GM12878 (cell line): ENCODE measurements around the gene RNF115. TPM values are rescaled to one million over a fixed set of nuclear protein-coding genes. Genes with fewer than 3 reads are reported as not detected.
"Not testable (repeated sequence)": the region's sequence is repeated elsewhere in the genome, so short reads cannot be mapped to it uniquely, and the experiment has no call there.

Source experiments
- ATAC-seq: fragments of 200-7000 bp; cut with Tn5 transposase; 3 replicates; pipeline ENCODE4 v1.9.1; 2020; ENCODE audit warnings: mild to moderate bottlenecking, moderate library complexity
- BruUV-seq: library from RNA; stranded (reverse); fragments of 400-500 nt; replicated peaks from 2 replicates; lab custom pipeline; 2021; lab: Mats Ljungman, UMichigan
- CTCF ChIA-PET: fragments of 300-600 bp; sonication (Branson Sonifier 250); formaldehyde crosslinking; extraction: SDS; loops from one replicate; lab custom pipeline; 2021; ENCODE audit warnings: inconsistent platforms; lab: Yijun Ruan, JAX
- POLR2A ChIA-PET: fragments of 350-600 bp; formaldehyde crosslinking; extraction: SDS; loops from one replicate; lab custom pipeline; 2021; ENCODE audit warnings: inconsistent platforms; lab: Charles Lee
- RAD21 ChIA-PET: fragments of 300-600 bp; sonication (Branson Sonifier 250); formaldehyde crosslinking; loops from one replicate; lab custom pipeline; 2023; ENCODE audit warnings: antibody characterized with exemption; ENCODE audit not compliant: unreplicated experiment; lab: Charles Lee
- SMC1A ChIA-PET: fragments of 300-600 bp; sonication (Branson Sonifier 250); formaldehyde crosslinking; loops from one replicate; lab custom pipeline; 2023; ENCODE audit not compliant: unreplicated experiment, uncharacterized antibody; lab: Charles Lee
- DNase-seq: peaks from one replicate; pipeline ENCODE4 v3.0.0-alpha.2; 2011; ENCODE audit warnings: low read depth, low spot score
- FAIRE-seq: peaks from 3 replicates; lab custom pipeline; 2011; peaks lifted over from hg19 to GRCh38; lab: Jason Lieb, UNC
- H2AFZ ChIP-seq: 2 replicates; pipeline ENCODE4 v1.6.0; 2011; ENCODE audit warnings: low read depth, low read length, control low read depth; ENCODE audit not compliant: control insufficient read depth
- H3K27ac ChIP-seq: 2 replicates; pipeline ENCODE4 v1.5.1; 2011; ENCODE audit warnings: control low read depth; ENCODE audit not compliant: control insufficient read depth, insufficient read depth
- H3K27me3 ChIP-seq, 2 experiments: replicated peaks in 1 of 2; 2 replicates each; pipeline versions ENCODE4 v1.6.0 to v1.6.1; 2011; ENCODE audit warnings: low read length in 1 of 2; ENCODE audit not compliant: control insufficient read depth in 2 of 2, insufficient read depth in 2 of 2
- H3K36me3 ChIP-seq, 2 experiments: 2 replicates each; pipeline ENCODE4 v1.5.1; 2011; ENCODE audit warnings: low read length in 1 of 2; ENCODE audit not compliant: control insufficient read depth in 2 of 2, insufficient read depth in 2 of 2
- H3K4me1 ChIP-seq: 2 replicates; pipeline ENCODE4 v1.6.1; 2011; ENCODE audit warnings: mild to moderate bottlenecking, low read length, moderate library complexity, mixed read lengths; ENCODE audit not compliant: control insufficient read depth, insufficient read depth
- H3K4me2 ChIP-seq: 2 replicates; pipeline ENCODE4 v1.6.0; 2011; ENCODE audit warnings: control low read depth; ENCODE audit not compliant: control insufficient read depth, insufficient read depth
- H3K4me3 ChIP-seq: fragments of 200-600 bp; sonication (generic); 2 replicates; pipeline ENCODE4 v1.5.1; 2016
- H3K79me2 ChIP-seq: 2 replicates; pipeline ENCODE4 v1.6.0; 2011; ENCODE audit warnings: low read length; ENCODE audit not compliant: control insufficient read depth, insufficient read depth
- H3K9ac ChIP-seq: 2 replicates; pipeline ENCODE4 v1.8.0; 2011; ENCODE audit warnings: low read length, control low read depth, mixed read lengths; ENCODE audit not compliant: control insufficient read depth, insufficient read depth
- H3K9me3 ChIP-seq: replicated peaks from 3 replicates; pipeline ENCODE4 v1.5.1; 2011; ENCODE audit warnings: mild to moderate bottlenecking, low read length; ENCODE audit not compliant: control insufficient read depth, insufficient read depth
- H4K20me1 ChIP-seq: 2 replicates; pipeline ENCODE4 v1.6.0; 2011; ENCODE audit not compliant: control insufficient read depth, insufficient read depth
- WGBS: methylation state at CpG from one replicate; pipeline ENCODE4 v1.1.6; 2016; ENCODE audit warnings: low lambda C conversion rate; ENCODE audit not compliant: insufficient replicate concordance, insufficient coverage; ENCODE audit errors: missing lambda C conversion rate; 5-methylcytosine and 5-hydroxymethylcytosine counted together
- in situ Hi-C: fragments of 300-500 bp; cut with MboI; formaldehyde crosslinking; loops from 9 replicates; pipeline ENCODE4 v1.14.3; 2018; ENCODE audit warnings: mixed read lengths
- intact Hi-C: fragments of 100-400 bp; cut with micrococcal nuclease; formaldehyde crosslinking; loops from one replicate; pipeline ENCODE4 v1.14.2; 2022; ENCODE audit not compliant: unreplicated experiment
- polyA plus RNA-seq, 11 experiments: library from polyadenylated mRNA; depleted of rRNA in 4 of 11; unstranded in 6 of 11; stranded (reverse) in 5 of 11; fragments of >200 nt; fragmentation: Nextera tagmentation in 4 of 11; fragmentation: Illumina TruSeq in 1 of 11; extraction: Ambion mirVana in 4 of 11; extraction: Trizol in 1 of 11; gene quantifications; 1 replicate in 1 of 11; 2 replicates in 10 of 11; pipeline versions ENCODE4 v1.2.1 to v1.2.3, GENCODE V29; 2011 to 2016; ENCODE audit warnings: inconsistent platforms in 2 of 11, missing spikeins in 2 of 11, low read depth in 1 of 11
- total RNA-seq, 4 experiments: library from RNA; depleted of rRNA in 3 of 4; stranded (reverse); fragments of >200 nt in 3 of 4; fragmentation: Illumina TruSeq in 1 of 4; extraction: Trizol in 1 of 4; gene quantifications; 2 replicates each; pipeline versions ENCODE4 v1.2.1 to v1.2.3, GENCODE V29; 2013 to 2021

RNF115 gene
- total and polyA plus RNA-seq, 10 of the 15 experiments (the other 5 are each of a cell fraction or from before 2014, with no cell fraction given): 3.4 to 22.0 (median 12.9) TPM

DNA sequence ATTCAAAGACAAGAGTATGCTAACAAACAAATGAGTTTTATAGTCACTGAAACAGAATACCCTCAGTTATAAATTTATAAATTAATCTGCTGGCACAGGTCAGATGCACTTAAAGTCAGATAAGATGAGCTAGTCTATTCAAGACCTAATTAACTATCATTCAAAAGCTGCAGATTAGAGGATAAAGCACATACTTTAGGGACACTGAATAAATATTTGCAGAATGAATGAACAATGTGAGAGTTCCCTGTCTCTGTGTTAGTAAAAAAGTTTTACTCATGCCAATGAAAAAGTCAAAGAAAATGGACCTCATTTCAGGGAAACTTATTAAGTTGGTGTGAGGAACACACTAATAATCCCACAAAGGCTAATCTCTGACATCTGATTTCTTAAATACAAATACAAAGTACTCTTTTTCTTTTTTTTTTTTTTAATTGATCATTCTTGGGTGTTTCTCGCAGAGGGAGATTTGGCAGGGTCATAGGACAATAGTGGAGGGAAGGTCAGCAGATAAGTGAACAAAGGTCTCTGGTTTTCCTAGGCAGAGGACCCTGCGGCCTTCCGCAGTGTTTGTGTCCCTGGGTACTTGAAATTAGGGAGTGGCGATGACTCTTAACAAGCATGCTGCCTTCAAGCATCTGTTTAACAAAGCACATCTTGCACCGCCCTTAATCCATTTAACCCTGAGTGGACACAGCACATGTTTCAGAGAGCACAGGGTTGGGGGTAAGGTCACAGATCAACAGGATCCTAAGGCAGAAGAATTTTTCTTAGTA, 58.1 kb downstream of the RNF115 start:
- WGBS: 96% methylated on average over 4 of the region's 5 CpGs
- intact Hi-C loops, POLR2A ChIA-PET, H3K27me3 ChIP-seq, H3K4me1 ChIP-seq, H3K4me3 ChIP-seq, H3K9me3 ChIP-seq, H3K9ac ChIP-seq, SMC1A ChIA-PET, H2AFZ ChIP-seq, in situ Hi-C loops, FAIRE-seq, H3K27ac ChIP-seq, H4K20me1 ChIP-seq, H3K36me3 ChIP-seq, ATAC-seq, RAD21 ChIA-PET, CTCF ChIA-PET, DNase-seq, H3K4me2 ChIP-seq, BruUV-seq, H3K79me2 ChIP-seq: not testable (repeated sequence)

DNA sequence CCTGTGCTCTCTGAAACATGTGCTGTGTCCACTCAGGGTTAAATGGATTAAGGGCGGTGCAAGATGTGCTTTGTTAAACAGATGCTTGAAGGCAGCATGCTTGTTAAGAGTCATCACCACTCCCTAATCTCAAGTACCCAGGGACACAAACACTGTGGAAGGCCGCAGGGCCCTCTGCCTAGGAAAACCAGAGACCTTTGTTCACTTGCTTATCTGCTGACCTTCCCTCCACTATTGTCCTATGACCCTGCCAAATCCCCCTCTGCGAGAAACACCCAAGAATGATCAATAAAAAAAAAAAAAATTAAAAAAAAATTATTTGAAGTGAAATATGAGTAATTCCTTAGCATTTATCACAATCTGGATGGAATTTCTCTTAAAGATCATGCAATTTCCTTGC, 58.8 kb downstream of the RNF115 start:
- ATAC-seq, H3K27ac ChIP-seq, SMC1A ChIA-PET, BruUV-seq, H3K4me3 ChIP-seq, H3K36me3 ChIP-seq, in situ Hi-C loops, H4K20me1 ChIP-seq, intact Hi-C loops, H3K4me2 ChIP-seq, FAIRE-seq, POLR2A ChIA-PET, DNase-seq, CTCF ChIA-PET, H2AFZ ChIP-seq, H3K27me3 ChIP-seq, H3K9me3 ChIP-seq, H3K79me2 ChIP-seq, H3K9ac ChIP-seq, H3K4me1 ChIP-seq, RAD21 ChIA-PET: not testable (repeated sequence)
- no CpG with 5 or more reads among the region's 3 CpGs for WGBS

GRCh38 chr1:145764231-145764940, 59.5 kb downstream of the RNF115 start:
- H2AFZ ChIP-seq, FAIRE-seq, H3K4me1 ChIP-seq, H3K27ac ChIP-seq, H3K79me2 ChIP-seq, H3K9ac ChIP-seq, H3K9me3 ChIP-seq, H3K4me2 ChIP-seq, H3K4me3 ChIP-seq, RAD21 ChIA-PET, H3K27me3 ChIP-seq, in situ Hi-C loops, POLR2A ChIA-PET, BruUV-seq, H4K20me1 ChIP-seq, intact Hi-C loops, DNase-seq, CTCF ChIA-PET, H3K36me3 ChIP-seq, SMC1A ChIA-PET, ATAC-seq: not testable (repeated sequence)
- 94% methylated on average over 13 of the region's 52 CpGs for WGBS

- SMC1A ChIA-PET, FAIRE-seq, H2AFZ ChIP-seq, in situ Hi-C loops, H3K4me3 ChIP-seq, RAD21 ChIA-PET, POLR2A ChIA-PET, ATAC-seq, H3K4me2 ChIP-seq, H3K9me3 ChIP-seq, H3K9ac ChIP-seq, DNase-seq, H3K79me2 ChIP-seq, H3K4me1 ChIP-seq, H3K27me3 ChIP-seq, H4K20me1 ChIP-seq, H3K36me3 ChIP-seq, CTCF ChIA-PET, H3K27ac ChIP-seq, BruUV-seq, intact Hi-C loops: not testable (repeated sequence)
- WGBS: 94% methylated on average over 2 of the region's 2 CpGs
Observed at GRCh38 chr1:145762001-145762400, 61.9 kb downstream of the RNF115 start.
